Ramos (cell line): ENCODE measurements around the gene MS4A3.
"Not testable (repeated sequence)": the region's sequence is repeated elsewhere in the genome, so short reads cannot be mapped to it uniquely, and the experiment has no call there.

Experiments
- in situ Hi-C: fragments of 300-500 bp; cut with MboI; formaldehyde crosslinking; loops from one replicate; pipeline ENCODE4 v1.14.3; 2022; ENCODE audit warnings: low sequenced_read_pairs; ENCODE audit not compliant: unreplicated experiment

Gene MS4A3

DNA sequence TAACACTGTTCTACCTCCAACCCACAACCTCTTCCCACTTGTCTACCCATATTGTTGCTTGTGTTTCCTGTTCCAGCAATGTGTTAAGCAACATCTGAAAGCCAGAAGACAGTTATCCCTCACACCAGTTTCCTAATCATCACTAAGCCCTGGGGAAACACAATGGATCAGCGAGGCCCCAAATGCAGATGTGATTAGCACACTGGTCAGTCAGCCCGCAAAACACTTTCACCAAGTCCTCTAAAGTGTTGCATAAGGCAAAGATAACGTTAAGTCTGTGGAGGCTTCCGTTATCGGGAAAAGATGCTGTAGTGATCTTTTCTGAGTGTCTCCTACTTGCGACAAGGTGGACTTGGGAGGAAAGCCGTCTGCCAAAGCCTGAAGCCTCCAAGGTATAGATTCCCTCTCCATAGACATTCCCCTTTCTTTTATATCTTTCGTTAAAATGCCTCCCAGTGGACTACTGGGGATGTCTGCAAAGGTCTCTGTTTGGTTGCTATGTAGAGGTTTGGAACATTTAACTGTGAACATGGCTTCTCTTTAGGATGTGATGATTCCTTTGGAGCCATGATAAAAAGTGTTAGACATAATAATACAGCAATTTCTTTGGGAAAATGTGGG, at the start of gene MS4A3:
MS4A3 (plus strand) TSS at position 317 of the 621 bp plus-strand sequence. CDS start 4,496 bp downstream, outside the sequence.
- in situ Hi-C loops = no loop called here

DNA sequence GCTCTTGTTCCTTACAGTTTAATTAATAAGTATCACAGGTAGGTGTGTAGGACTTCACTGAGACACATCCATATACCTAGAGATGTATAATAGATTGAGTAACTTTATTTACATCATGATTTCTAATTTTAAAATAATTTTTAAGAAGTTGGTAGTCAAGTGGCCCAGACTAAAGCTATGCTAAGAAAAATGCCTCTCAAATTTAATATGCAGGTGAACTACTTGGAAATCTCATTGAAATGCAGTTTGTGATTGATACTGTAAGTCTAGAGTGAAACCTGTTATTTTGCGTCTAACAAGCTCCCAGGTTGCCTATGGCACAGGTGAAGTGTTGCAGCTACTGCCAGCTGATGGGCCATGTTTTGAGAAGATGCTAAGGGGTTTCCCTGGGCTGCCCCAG, 39.6 kb upstream of the MS4A3 start, which contains the start of gene OOSP4B:
OOSP4B (plus strand) TSS at position 301 of the 400 bp plus-strand sequence.
- in situ Hi-C loops = no loop called here

DNA sequence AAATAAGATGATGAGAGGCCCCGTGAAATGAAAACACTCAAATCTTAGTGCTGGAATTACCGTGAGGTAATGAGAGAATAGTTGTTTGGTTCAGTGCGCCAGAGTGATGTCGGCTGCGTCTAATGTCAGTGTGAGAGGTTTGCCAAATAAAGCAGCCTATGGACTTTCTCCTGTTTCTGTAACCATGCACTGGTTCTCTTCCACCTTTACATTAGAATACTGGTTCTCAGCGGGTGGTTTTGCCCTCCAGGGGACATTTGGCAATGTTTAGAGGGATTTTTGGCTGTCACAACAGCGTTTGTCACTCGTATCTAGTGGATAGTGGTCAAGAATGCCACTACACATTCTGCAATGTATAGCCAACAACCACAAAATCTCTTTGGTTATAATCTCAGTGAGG, 38.4 kb upstream of the MS4A3 start:
- in situ Hi-C loops = no loop called here

- in situ Hi-C loops = not testable (repeated sequence)
These were observed 36.1 kb upstream of the MS4A3 start for GRCh38 chr11:60020376-60020775.

GRCh38 chr11:60029015-60029632, 27.3 kb upstream of the MS4A3 start:
- in situ Hi-C loops = no loop called here

DNA sequence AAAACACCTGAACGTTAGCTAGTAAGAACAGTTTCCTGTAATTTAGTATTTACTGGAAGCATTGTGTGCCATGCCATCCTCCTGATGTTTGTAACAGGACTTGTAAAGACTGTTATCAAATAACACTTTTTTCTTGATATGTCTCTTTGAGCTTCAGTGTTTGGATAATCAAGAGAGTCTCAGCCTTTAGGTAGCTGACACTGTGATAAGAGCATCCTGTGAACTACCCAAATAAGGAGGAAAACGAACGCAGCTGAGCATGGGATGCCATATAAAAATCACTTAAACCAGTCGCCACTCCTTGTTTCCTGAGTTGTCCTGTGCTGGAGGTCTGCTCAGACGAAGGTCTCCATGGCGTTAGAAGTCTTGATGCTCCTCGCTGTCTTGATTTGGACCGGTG, 16.4 kb upstream of the MS4A3 start, which contains the start of gene OOSP2:
OOSP2 (plus strand) TSS at position 301 of the 400 bp plus-strand sequence; CDS start at position 352, 51 bp downstream.
- in situ Hi-C loops = no loop called here

GRCh38 chr11:60050422-60050821, 6.0 kb upstream of the MS4A3 start:
- in situ Hi-C loops = not testable (repeated sequence)

DNA sequence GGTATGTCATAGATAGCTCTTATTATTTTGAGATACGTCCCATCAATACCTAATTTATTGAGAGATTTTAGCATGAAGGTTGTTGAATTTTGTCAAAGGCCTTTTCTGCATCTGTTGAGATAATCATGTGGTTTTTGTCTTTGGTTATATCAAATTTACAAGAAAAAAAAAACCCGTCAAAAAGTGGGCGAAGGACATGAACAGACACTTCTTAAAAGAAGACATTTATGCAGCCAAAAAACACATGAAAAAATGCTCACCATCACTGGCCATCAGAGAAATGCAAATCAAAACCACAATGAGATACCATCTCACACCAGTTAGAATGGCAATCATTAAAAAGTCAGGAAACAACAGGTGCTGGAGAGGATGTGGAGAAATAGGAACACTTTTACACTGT, 5.6 kb upstream of the MS4A3 start:
- in situ Hi-C loops = not testable (repeated sequence)

DNA sequence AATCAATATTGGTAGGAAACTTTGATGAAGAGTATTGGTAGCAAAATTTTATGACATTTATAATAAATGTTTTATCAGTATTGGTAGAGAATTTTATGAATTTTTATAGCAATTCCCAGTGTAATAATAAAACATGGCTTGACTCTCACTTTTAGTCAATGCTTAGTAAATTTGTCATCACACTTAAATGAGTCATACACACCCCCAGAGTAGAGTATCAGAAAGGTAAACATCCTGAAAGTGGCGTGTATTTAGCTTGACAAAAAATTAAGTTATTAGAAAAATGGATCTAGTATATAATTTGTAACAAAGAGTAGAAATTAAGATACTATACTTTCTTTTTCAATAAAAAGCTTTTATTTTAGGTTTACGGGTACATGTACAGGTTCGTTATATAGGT, 2.6 kb downstream of the MS4A3 start:
- in situ Hi-C loops = no loop called here

- in situ Hi-C loops = no loop called here
These were observed 3.2 kb downstream of the MS4A3 start for GRCh38 chr11:60059521-60060240.

DNA sequence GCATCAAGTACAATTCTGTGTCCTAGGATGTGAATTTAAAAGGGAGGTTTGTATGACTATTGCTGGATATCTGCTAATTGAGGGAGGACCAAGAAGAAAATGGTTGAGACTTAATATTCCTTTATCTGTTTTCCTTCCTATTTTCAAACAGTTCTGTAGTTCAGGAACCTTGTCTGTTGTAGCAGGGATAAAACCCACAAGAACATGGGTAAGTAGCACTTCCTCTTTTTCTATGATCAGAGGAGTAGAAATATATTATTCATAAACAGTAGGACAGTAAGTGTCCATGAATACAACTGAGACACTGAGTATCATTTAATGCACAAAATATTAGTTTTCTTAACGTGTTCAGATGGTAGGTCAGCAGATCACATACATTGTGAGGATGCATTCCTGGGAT, 7.6 kb downstream of the MS4A3 start:
- in situ Hi-C loops = no loop called here

DNA sequence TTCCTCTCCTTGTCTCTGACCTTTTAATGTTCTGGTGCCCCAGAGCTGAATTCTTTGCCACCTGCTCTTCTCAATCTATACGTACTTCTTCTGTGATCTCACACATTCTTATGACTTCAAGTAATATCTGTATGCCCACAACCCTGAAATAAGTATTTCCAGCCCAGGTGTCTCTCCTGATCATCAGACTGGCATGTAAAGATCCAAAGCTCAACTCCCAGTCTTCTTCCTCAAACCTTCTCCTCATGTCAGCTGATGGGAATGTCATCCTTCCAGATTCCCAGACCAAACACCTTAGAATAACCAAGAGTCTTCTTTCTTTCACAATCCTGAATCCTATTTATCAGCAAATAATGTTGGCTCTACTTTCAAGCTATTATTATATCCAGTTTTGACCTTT, 9.3 kb downstream of the MS4A3 start:
- in situ Hi-C loops = no loop called here

DNA sequence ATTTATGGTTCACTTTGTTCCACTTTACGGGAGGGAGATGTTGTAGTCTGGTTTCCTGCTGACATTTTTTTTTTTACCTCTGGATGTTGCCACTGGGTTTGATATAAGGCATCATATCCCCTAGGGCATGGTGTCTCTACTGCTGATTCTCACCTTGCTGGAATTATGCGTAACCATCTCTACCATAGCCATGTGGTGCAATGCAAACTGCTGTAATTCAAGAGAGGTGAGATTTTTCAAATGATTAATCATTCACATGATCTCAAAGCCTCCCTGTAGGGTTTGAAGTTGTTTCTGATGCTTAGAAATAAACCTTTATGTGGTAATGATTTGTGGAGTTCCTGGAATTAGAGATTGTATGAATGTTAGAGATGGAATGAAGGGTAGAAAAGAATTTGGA, 13.0 kb downstream of the MS4A3 start:
- in situ Hi-C loops = no loop called here

DNA sequence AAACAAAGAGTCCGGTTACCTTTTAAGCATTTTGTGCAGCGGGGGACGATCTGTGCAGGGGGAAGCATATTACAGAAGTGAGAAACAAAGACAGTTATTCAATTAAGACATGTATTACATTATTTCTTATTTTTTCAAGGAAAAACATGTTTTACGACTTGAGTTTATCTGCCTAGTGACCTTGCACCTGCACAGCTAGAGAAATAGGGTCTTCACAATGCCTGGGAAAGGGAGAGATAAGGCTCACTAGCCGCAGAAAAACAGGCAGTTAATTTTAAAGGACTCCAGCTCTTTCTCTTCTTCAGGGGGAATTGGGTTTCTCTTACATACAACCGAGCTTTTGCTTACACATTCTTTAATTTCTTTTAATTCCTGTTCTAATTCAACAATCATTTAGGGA, 15.2 kb downstream of the MS4A3 start:
- in situ Hi-C loops = not testable (repeated sequence)

DNA sequence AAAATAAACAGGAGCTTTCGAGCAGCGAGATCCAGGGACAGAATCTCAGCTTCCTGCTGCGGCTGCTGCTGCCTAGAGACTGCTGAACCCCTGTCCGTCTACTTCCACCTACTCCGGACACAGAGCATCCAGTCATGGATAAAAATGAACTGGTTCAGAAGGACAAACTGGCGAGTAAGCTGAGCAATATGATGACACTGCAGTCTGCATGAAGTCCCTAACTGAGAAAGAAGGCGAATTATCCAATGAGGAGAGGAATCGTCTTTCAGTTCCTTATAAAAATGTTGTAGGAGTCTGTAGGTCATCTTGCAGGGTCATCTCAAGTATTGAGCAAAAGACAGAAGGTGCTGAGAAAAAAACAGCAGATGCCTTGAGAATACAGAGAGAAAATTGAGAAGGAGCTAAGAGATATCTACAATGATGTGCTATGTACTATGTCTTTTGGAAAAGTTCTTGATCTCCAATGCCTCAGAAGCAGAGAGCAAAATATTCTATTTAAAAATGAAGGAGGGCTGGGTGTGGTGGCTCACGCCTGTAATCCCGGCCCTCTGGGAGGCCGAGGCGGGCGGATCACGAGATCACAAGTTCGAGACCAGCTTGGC, 20.9 kb downstream of the MS4A3 start:
- in situ Hi-C loops = no loop called here

- in situ Hi-C loops = no loop called here
These were observed 21.5 kb downstream of the MS4A3 start for GRCh38 chr11:60077981-60078380.

DNA sequence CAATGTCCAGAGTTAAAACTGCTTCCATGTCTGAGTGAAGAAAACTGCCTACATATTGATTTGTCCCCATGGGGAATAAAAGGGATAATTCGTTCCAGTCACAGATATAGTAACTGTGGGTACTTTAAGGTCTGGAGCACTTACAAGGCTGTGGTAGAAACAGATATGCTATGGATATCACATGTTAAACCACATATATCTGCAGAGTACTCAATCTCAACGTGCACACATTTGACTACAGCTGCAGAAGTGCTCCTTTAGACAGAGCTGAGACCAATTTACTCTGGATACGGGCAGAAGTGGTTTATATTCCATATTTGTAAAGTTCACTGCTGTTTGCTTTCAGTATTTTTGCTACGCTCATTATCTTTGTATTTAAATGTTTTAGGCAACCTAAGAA, 22.3 kb downstream of the MS4A3 start:
- in situ Hi-C loops = no loop called here

GRCh38 chr11:60080535-60080934, 24.1 kb downstream of the MS4A3 start:
- in situ Hi-C loops = no loop called here

- in situ Hi-C loops = no loop called here
These were observed 28.3 kb downstream of the MS4A3 start for GRCh38 chr11:60084631-60085273.

DNA sequence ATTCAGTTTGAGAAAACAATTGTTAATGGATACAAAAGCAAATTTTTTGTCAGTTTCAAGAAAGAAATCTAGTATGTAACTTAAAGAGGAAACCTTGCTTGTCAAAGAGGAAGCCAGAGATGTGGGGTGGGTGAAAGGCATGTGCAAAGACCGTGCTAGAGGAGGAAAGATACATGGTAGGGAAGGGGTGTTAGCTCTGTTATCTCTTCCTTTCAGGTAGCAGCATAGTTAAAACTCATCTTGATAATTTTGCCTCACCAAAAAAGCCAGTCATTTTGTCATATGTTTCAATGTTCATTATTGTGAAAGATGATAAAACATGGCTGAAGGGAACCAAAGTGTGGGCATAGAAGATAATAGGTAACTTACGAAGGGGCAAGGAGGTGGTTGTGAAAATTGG, 29.4 kb downstream of the MS4A3 start:
- in situ Hi-C loops = no loop called here
